ENCODE results near the gene EGFL8.

Gene EGFL8

GRCh38 chr6:32151863-32152768 lies 12.3 kb upstream of the EGFL8 start, which contains the start of gene PRRT1:
Gene PRRT1, minus strand, starts transcription at chr6:32151939. Its CDS starts 112 bp downstream, at chr6:32151827.
- 0 out of 2 replicates have a peak, but pooled peaks cover 11% of the 10 kb centered on the region for H4K20me1 ChIP-seq
- no peak for TF ChIP-seq Cebpa-rat (IDR thresholded peaks at IDR 0.05)
- peak within 1 kb of the TSS; percentile 81; the same call in 1 of the 2 replicates for H3K9ac ChIP-seq
- H3K4me3 ChIP-seq, result no peak within 1 kb of the TSS
- peaks cover 17% of the 10 kb centered on the region for H3K36me3 ChIP-seq
- peaks cover 7% of the 10 kb centered on the region for H3K9me3 ChIP-seq
- peaks cover 29% of the 10 kb centered on the region for H3K4me1 ChIP-seq
- peak within 1 kb of the TSS; percentile 96 for H3K4me2 ChIP-seq
- H3K27ac ChIP-seq, result no peak within 1 kb of the TSS
- peaks cover 8% of the 10 kb centered on the region; the same call in 1 of the 2 replicates for H3K27me3 ChIP-seq

- H3K27me3 ChIP-seq, result peaks cover 8% of the 10 kb centered on the region; the same call in 1 of the 2 replicates
- H4K20me1 ChIP-seq, result 0 out of 2 replicates have a peak, but pooled peaks cover 11% of the 10 kb centered on the region
- H3K9me3 ChIP-seq, result peaks cover 7% of the 10 kb centered on the region
- H3K4me2 ChIP-seq, result peak overlapping the region; percentile 96
- peaks cover 29% of the 10 kb centered on the region for H3K4me1 ChIP-seq
- H3K36me3 ChIP-seq, result peaks cover 25% of the 10 kb centered on the region
- H3K27ac ChIP-seq, result no peak overlapping the region
- H3K4me3 ChIP-seq, result peak overlapping the region; percentile 89
- TF ChIP-seq Cebpa-rat (IDR thresholded peaks at IDR 0.05), result no peak
- H3K9ac ChIP-seq, result peak overlapping the region; percentile 81
Observed at GRCh38 chr6:32152769-32153563, 11.4 kb upstream of the EGFL8 start.

GRCh38 chr6:32153564-32154513 lies 10.6 kb upstream of the EGFL8 start, which contains the start of gene PPT2:
Gene PPT2, plus strand, starts transcription at chr6:32154141. Its CDS starts 454 bp downstream, at chr6:32154595.
- H3K27me3 ChIP-seq, result peaks cover under 1% of the 10 kb centered on the region; the same call in 1 of the 2 replicates
- peaks cover 34% of the 10 kb centered on the region for H3K36me3 ChIP-seq
- H3K9me3 ChIP-seq, result peaks cover 3% of the 10 kb centered on the region
- no peak for TF ChIP-seq Cebpa-rat (IDR thresholded peaks at IDR 0.05)
- H3K27ac ChIP-seq, result peak within 1 kb of the TSS; percentile 78
- H3K4me1 ChIP-seq, result peaks cover 36% of the 10 kb centered on the region
- H4K20me1 ChIP-seq, result 0 out of 2 replicates have a peak, but pooled peaks cover 11% of the 10 kb centered on the region
- H3K4me2 ChIP-seq, result peak within 1 kb of the TSS; percentile 96
- H3K4me3 ChIP-seq, result peak within 1 kb of the TSS; percentile 89
- H3K9ac ChIP-seq, result peak within 1 kb of the TSS; percentile 81

- peak overlapping the region; percentile 81 for H3K9ac ChIP-seq
- peaks cover 36% of the 10 kb centered on the region for H3K4me1 ChIP-seq
- no peaks in the 10 kb centered on the region for H3K9me3 ChIP-seq
- H4K20me1 ChIP-seq, result 0 out of 2 replicates have a peak, but pooled peaks cover 11% of the 10 kb centered on the region
- peak overlapping the region; percentile 96 for H3K4me2 ChIP-seq
- no peaks in the 10 kb centered on the region for H3K27me3 ChIP-seq
- no peak for TF ChIP-seq Cebpa-rat (IDR thresholded peaks at IDR 0.05)
- peak overlapping the region; percentile 89 for H3K4me3 ChIP-seq
- peak overlapping the region; percentile 78 for H3K27ac ChIP-seq
- H3K36me3 ChIP-seq, result peaks cover 39% of the 10 kb centered on the region
Observed at GRCh38 chr6:32154514-32155161, 9.8 kb upstream of the EGFL8 start.

GRCh38 chr6:32156891-32157290 lies 7.5 kb upstream of the EGFL8 start:
- no peak overlapping the region for H3K9ac ChIP-seq
- no peak overlapping the region for H3K4me3 ChIP-seq
- H3K27me3 ChIP-seq, result no peaks in the 10 kb centered on the region
- peaks cover 35% of the 10 kb centered on the region for H3K4me1 ChIP-seq
- no peaks in the 10 kb centered on the region for H3K9me3 ChIP-seq
- 0 out of 2 replicates have a peak, but pooled peaks cover 11% of the 10 kb centered on the region for H4K20me1 ChIP-seq
- no peak overlapping the region for H3K27ac ChIP-seq
- no peak for TF ChIP-seq Cebpa-rat (IDR thresholded peaks at IDR 0.05)
- no peak overlapping the region for H3K4me2 ChIP-seq
- H3K36me3 ChIP-seq, result peaks cover 44% of the 10 kb centered on the region

- Histone ChIP-seq H3K4me1 (peaks cover 23% of the 10 kb centered on the region), H3K4me2 (no peak overlapping the region), H4K20me1 (0 out of 2 replicates have a peak, but pooled peaks cover 11% of the 10 kb centered on the region), H3K4me3 (no peak overlapping the region), H3K27ac (no peak overlapping the region), H3K9ac (no peak overlapping the region), H3K27me3 (no peaks in the 10 kb centered on the region), H3K9me3 (no peaks in the 10 kb centered on the region), H3K36me3 (peaks cover 56% of the 10 kb centered on the region)
- TF ChIP-seq Cebpa-rat (IDR thresholded peaks at IDR 0.05), result no peak
Observed at GRCh38 chr6:32158052-32158451, 6.3 kb upstream of the EGFL8 start.

- Histone ChIP-seq H3K4me3 (no peak overlapping the region), H3K9me3 (no peaks in the 10 kb centered on the region), H4K20me1 (no peaks in the 10 kb centered on the region), H3K27ac (no peak overlapping the region), H3K4me1 (peaks cover 13% of the 10 kb centered on the region), H3K4me2 (no peak overlapping the region), H3K9ac (no peak overlapping the region), H3K36me3 (peaks cover 73% of the 10 kb centered on the region), H3K27me3 (no peaks in the 10 kb centered on the region)
- TF ChIP-seq Cebpa-rat (IDR thresholded peaks at IDR 0.05), result no peak
Observed at GRCh38 chr6:32163559-32164258, 686 bp upstream of the EGFL8 start.
